Measurements from ENCODE around the gene DUSP7.
A peak's percentile ranks its signal among the peaks of the same experiment; 100 is the strongest.
"Not testable (repeated sequence)": the region's sequence is repeated elsewhere in the genome, so short reads cannot be mapped to it uniquely, and the experiment has no call there.

Gene DUSP7

DNA sequence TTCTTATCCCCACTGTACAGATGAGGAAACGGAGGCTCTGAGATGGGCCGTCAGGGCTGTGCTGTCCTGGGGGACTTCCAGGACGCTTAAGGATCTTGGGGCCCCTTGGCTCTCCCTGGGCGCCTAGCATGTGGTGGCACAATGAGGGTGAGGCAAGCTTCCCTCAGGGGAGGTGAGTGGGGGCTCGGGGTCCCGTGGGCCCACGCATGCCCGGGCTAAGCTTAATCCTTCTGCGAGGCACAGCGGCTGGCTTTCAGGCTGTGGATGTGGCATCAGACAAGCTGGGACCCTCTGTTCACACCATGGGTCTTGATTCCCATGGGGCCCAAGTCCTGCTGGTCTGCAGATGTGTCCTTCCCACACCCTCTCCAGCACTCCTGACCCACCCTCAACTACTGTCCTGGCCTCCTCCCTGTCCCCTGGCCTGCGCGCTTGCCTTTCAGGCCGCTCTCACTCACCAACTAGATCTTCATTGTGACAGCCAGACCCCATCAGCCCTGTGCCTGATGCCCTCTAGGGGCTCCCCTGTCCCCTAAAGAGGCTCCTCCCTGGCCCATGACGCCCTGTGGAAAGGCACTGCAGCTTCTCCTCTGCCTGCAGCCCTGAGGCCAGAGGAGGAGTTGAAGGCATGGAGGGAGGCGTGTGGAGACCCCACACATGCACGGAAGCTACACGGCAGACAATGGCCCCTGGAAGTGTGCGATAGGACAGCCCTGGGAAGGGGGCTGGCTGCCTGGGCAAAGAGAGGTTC lies 11.3 kb downstream of the DUSP7 start:
- DNase-seq (ENCODE audit: insufficient read length, low spot score): no peak
- TF ChIP-seq, protein P1, sequence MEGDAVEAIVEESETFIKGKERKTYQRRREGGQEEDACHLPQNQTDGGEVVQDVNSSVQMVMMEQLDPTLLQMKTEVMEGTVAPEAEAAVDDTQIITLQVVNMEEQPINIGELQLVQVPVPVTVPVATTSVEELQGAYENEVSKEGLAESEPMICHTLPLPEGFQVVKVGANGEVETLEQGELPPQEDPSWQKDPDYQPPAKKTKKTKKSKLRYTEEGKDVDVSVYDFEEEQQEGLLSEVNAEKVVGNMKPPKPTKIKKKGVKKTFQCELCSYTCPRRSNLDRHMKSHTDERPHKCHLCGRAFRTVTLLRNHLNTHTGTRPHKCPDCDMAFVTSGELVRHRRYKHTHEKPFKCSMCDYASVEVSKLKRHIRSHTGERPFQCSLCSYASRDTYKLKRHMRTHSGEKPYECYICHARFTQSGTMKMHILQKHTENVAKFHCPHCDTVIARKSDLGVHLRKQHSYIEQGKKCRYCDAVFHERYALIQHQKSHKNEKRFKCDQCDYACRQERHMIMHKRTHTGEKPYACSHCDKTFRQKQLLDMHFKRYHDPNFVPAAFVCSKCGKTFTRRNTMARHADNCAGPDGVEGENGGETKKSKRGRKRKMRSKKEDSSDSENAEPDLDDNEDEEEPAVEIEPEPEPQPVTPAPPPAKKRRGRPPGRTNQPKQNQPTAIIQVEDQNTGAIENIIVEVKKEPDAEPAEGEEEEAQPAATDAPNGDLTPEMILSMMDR (IDR thresholded peaks at IDR 0.05; ENCODE audit: insufficient read depth, missing control alignments): no peak
- FAIRE-seq: no peak

GRCh38 chr3:52043750-52044149 lies 12.6 kb downstream of the DUSP7 start:
- TF ChIP-seq, protein P1 (IDR thresholded peaks at IDR 0.05; ENCODE audit: insufficient read depth, missing control alignments): no peak
- FAIRE-seq (peak; percentile 63), DNase-seq (ENCODE audit: insufficient read length, low spot score) (peak; percentile 88)

- FAIRE-seq; DNase-seq (ENCODE audit: insufficient read length, low spot score): not testable (repeated sequence)
These were observed 13.3 kb downstream of the DUSP7 start for GRCh38 chr3:52043039-52043438.

DNA sequence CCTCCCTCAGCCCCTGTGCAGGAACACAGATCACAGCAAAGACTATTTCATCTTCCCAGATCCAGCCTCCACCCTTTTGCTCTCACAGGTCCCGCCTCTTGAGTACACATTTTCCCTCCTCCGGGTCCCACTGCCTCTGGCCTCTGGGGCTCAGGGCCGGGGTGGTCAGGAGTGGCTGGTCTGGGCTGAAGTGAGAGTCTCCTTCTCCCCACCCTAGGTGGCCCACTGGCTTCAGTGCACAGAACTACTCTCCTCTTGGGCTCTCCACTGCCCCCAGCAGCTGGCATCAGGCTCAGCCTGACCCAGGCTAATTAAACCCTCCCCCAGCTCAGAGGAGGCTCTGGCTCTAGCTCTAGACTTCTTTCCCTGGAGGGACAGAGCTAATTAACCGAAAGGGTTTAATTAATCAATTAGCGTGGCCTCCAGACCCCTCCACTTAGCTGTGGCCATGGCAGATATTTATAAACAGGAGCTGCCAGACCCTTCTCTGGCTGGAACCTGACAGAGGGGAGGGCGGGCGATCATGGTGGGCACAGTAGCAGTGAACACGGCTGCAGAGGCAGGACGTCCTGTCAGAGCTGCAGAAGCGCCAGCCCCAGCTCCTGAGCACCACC lies 15.1 kb downstream of the DUSP7 start:
- DNase-seq (ENCODE audit: insufficient read length, low spot score) (peak; percentile 83), FAIRE-seq (no peak)
- TF ChIP-seq, protein P1 (IDR thresholded peaks at IDR 0.05; ENCODE audit: insufficient read depth, missing control alignments): peak; percentile 50

DNA sequence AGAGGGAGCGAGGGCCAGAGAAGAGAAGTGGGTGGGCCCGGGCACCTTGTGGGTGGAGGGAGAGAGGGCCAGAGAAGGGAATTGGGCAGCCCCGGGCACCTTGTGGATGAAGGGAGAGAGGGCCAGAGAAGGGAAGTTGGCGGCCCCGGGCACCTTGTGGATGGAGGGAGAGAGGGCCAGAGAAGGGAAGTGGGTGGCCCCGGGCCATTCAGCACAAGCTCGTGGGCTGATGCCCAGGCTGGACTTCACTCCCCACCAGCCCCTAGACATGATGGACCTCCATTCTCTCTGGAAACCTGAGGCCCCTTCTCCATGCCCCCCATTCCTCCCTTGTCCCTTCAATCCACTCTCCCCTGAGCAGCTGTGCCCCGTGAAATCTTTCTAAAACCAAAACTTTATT lies 15.8 kb downstream of the DUSP7 start:
- no peak for FAIRE-seq
- TF ChIP-seq, protein P1 (IDR thresholded peaks at IDR 0.05; ENCODE audit: insufficient read depth, missing control alignments): no peak
- DNase-seq (ENCODE audit: insufficient read length, low spot score): no peak

- DNase-seq (ENCODE audit: insufficient read length, low spot score): no peak
- TF ChIP-seq, protein P1 (IDR thresholded peaks at IDR 0.05; ENCODE audit: insufficient read depth, missing control alignments): no peak
- FAIRE-seq: no peak
These were observed 16.5 kb downstream of the DUSP7 start for GRCh38 chr3:52039846-52040245.

DNA sequence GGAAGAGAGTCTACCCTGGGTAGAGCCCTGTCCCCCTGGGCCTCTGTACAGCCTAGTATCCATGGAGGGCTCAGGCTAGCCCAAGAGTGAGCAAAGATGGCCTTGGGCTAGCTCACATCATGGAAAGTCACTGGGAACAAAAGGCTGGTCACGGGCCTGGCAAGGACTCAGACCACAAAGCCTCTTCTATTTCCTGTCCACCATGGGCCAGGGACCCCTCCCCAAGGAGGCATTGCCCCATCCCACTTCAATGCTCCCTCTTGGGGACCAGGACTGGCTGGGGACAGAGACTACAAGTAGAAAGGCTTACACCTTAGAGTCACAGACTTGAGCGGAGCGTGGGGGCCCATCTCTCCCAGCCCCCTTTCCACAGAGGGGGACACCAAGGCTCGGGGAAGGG lies 16.9 kb downstream of the DUSP7 start:
- FAIRE-seq: no peak
- no peak for DNase-seq (ENCODE audit: insufficient read length, low spot score)
- TF ChIP-seq, protein P1 (IDR thresholded peaks at IDR 0.05; ENCODE audit: insufficient read depth, missing control alignments): no peak

Data from D721Med (cell line).